ENCODE data around the gene ZBTB25.

The ZBTB25 gene

GRCh38 chr14:64475585-64476273, 27.9 kb downstream of the ZBTB25 start:
- Mint-ChIP-seq H3K27me3 (ENCODE audit: low read depth, poor library complexity) (peaks cover 3% of the 10 kb centered on the region), H3K36me3 (ENCODE audit: low read depth) (peaks cover 6% of the 10 kb centered on the region), H3K4me3 (no peak overlapping the region), H3K27ac (peak overlapping the region; percentile 83), H3K9me3 (no peaks in the 10 kb centered on the region), H3K4me1 (peaks cover 12% of the 10 kb centered on the region)
- DNase-seq, result no peak
- TF ChIP-seq, protein P1, sequence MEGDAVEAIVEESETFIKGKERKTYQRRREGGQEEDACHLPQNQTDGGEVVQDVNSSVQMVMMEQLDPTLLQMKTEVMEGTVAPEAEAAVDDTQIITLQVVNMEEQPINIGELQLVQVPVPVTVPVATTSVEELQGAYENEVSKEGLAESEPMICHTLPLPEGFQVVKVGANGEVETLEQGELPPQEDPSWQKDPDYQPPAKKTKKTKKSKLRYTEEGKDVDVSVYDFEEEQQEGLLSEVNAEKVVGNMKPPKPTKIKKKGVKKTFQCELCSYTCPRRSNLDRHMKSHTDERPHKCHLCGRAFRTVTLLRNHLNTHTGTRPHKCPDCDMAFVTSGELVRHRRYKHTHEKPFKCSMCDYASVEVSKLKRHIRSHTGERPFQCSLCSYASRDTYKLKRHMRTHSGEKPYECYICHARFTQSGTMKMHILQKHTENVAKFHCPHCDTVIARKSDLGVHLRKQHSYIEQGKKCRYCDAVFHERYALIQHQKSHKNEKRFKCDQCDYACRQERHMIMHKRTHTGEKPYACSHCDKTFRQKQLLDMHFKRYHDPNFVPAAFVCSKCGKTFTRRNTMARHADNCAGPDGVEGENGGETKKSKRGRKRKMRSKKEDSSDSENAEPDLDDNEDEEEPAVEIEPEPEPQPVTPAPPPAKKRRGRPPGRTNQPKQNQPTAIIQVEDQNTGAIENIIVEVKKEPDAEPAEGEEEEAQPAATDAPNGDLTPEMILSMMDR (IDR thresholded peaks at IDR 0.05), result no peak

DNA sequence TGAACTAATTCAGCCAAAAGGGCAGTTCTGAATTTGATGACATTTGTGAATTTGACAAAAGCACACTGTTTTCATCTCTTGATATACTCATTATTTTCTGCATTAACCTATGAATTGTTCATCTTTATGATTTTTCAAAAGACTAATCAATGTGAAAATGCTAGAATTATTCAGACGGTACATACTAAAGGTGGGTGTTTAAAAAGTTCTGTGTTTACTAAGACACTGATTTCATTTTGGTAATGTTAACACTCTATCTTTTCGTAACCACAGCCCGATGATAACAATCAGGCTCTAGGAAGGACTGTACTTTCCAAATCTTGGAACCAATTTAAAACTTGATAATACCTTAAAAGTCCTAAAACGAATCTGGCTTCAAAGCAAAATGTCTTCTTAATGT, 28.9 kb downstream of the ZBTB25 start:
- peaks cover 2% of the 10 kb centered on the region for H3K36me3 Mint-ChIP-seq (ENCODE audit: low read depth)
- H3K27ac Mint-ChIP-seq, result no peak overlapping the region
- peaks cover 2% of the 10 kb centered on the region for H3K27me3 Mint-ChIP-seq (ENCODE audit: low read depth, poor library complexity)
- DNase-seq, result no peak
- TF ChIP-seq, protein P1 (IDR thresholded peaks at IDR 0.05), result no peak
- no peak overlapping the region for H3K4me3 Mint-ChIP-seq
- no peaks in the 10 kb centered on the region for H3K9me3 Mint-ChIP-seq
- peaks cover 12% of the 10 kb centered on the region for H3K4me1 Mint-ChIP-seq

DNA sequence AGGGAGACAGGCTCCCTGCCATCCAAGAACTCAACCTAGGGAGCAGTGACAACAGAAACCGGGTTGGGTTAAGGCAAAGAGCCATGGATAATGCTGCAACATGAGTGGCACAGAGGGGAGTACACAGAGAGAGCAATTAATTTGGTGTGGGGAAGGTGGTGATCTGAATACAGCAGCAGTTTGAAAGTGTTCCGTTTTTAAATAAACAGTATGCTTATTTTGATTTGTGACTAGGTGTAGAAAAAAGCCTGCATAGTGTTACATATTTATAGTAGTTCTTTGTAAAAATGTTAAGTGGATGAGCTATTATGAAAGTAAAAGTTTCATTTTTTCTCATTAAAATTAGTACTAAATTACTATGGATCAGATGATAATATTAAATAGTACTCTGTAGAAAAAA, 29.6 kb downstream of the ZBTB25 start:
- no peak for DNase-seq
- Mint-ChIP-seq H3K36me3 (ENCODE audit: low read depth) (no peaks in the 10 kb centered on the region), H3K27me3 (ENCODE audit: low read depth, poor library complexity) (no peaks in the 10 kb centered on the region), H3K4me3 (no peak overlapping the region), H3K27ac (peak overlapping the region; percentile 1), H3K4me1 (peaks cover 12% of the 10 kb centered on the region), H3K9me3 (no peaks in the 10 kb centered on the region)
- TF ChIP-seq, protein P1 (IDR thresholded peaks at IDR 0.05), result no peak

DNA sequence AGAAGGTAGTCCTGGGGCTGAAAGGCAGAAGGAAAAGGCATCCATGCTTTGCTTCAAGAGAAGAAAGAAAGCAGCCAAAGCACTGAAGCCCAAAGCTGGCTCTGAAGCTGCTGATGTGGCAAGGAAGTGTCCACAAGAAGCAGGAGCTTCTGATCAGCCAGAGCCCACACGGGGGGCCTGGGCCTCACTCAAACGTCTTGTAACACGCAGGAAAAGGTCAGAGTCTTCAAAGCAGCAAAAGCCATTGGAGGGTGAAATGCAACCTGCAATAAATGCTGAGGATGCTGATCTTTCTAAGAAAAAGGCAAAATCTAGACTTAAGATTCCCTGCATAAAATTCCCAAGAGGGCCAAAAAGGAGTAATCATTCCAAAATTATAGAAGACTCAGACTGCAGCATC, 35.2 kb downstream of the ZBTB25 start:
- TF ChIP-seq, protein P1 (IDR thresholded peaks at IDR 0.05), result no peak
- no peak for DNase-seq
- H3K27me3 Mint-ChIP-seq (ENCODE audit: low read depth, poor library complexity), result peaks cover 13% of the 10 kb centered on the region
- H3K9me3 Mint-ChIP-seq, result no peaks in the 10 kb centered on the region
- H3K4me1 Mint-ChIP-seq, result peaks cover 22% of the 10 kb centered on the region
- H3K36me3 Mint-ChIP-seq (ENCODE audit: low read depth), result no peaks in the 10 kb centered on the region
- no peak overlapping the region for H3K27ac Mint-ChIP-seq
- H3K4me3 Mint-ChIP-seq, result no peak overlapping the region

DNA sequence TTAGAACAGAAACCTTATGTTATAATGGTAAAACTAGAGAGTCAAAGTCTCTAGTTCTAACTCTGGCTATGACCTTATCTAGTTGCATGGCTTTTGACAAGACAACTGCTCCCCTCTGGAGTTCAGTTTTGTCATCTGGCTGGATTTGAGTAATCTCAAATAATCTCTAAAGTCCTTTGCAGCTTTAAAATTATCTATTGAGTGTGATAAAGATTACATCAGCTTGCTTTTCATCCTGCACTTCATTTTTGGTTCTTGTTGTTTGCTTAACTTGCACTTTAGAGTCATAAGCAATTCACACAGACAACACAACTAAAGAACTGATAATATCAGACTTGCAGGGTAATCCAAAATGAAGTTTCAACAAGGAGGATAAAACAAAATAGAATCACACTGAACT, 36.1 kb downstream of the ZBTB25 start:
- Mint-ChIP-seq H3K36me3 (ENCODE audit: low read depth) (no peaks in the 10 kb centered on the region), H3K4me3 (no peak overlapping the region), H3K27ac (no peak overlapping the region), H3K27me3 (ENCODE audit: low read depth, poor library complexity) (peaks cover 13% of the 10 kb centered on the region), H3K9me3 (no peaks in the 10 kb centered on the region), H3K4me1 (peaks cover 22% of the 10 kb centered on the region)
- TF ChIP-seq, protein P1 (IDR thresholded peaks at IDR 0.05), result no peak
- DNase-seq, result no peak

- H3K27me3 Mint-ChIP-seq (ENCODE audit: low read depth, poor library complexity), result peaks cover 13% of the 10 kb centered on the region
- TF ChIP-seq, protein P1 (IDR thresholded peaks at IDR 0.05), result no peak
- DNase-seq, result no peak
- H3K27ac Mint-ChIP-seq, result no peak overlapping the region
- H3K36me3 Mint-ChIP-seq (ENCODE audit: low read depth), result no peaks in the 10 kb centered on the region
- no peak overlapping the region for H3K4me3 Mint-ChIP-seq
- peaks cover 22% of the 10 kb centered on the region for H3K4me1 Mint-ChIP-seq
- no peaks in the 10 kb centered on the region for H3K9me3 Mint-ChIP-seq
Observed at GRCh38 chr14:64467101-64467500, 36.5 kb downstream of the ZBTB25 start.
